Calu3 (cell line): ENCODE measurements around the gene SCO2. TPM values are rescaled to one million over a fixed set of nuclear protein-coding genes. Genes with fewer than 3 reads are reported as not detected.

Experiments
- BruUV-seq: library from RNA; stranded (reverse); fragments of 400-500 nt; replicated peaks from 2 replicates; lab custom pipeline; 2021; lab: Mats Ljungman, UMichigan
- CTCF ChIA-PET: fragments of 300-600 bp; sonication (Branson Sonifier 250); formaldehyde crosslinking; loops from one replicate; lab custom pipeline; 2022; ENCODE audit warnings: antibody characterized with exemption; lab: Charles Lee
- DNase-seq: peaks from one replicate; pipeline ENCODE4 v3.0.0; 2022
- H3K27ac Mint-ChIP-seq: one replicate; pipeline ENCODE4 v1.8.0; 2022; ENCODE audit warnings: mixed read lengths; ENCODE audit not compliant: unreplicated experiment
- H3K27me3 Mint-ChIP-seq: one replicate; pipeline ENCODE4 v1.8.0; 2022; ENCODE audit warnings: mixed read lengths; ENCODE audit not compliant: unreplicated experiment
- H3K36me3 Mint-ChIP-seq: one replicate; pipeline ENCODE4 v1.8.0; 2022; ENCODE audit warnings: mild to moderate bottlenecking, moderate library complexity, mixed read lengths; ENCODE audit not compliant: insufficient read depth, unreplicated experiment
- H3K4me1 Mint-ChIP-seq: one replicate; pipeline ENCODE4 v1.8.0; 2022; ENCODE audit warnings: mild to moderate bottlenecking, low read depth, mixed read lengths; ENCODE audit not compliant: unreplicated experiment
- H3K4me3 Mint-ChIP-seq: one replicate; pipeline ENCODE4 v1.8.0; 2022; ENCODE audit warnings: mild to moderate bottlenecking, low read depth, moderate library complexity, mixed read lengths; ENCODE audit not compliant: unreplicated experiment
- H3K9me3 Mint-ChIP-seq: one replicate; pipeline ENCODE4 v1.8.0; 2022; ENCODE audit warnings: low read depth, mixed read lengths; ENCODE audit not compliant: unreplicated experiment
- CTCF ChIP-seq: fragments of 200-600 bp; IDR thresholded peaks from one replicate; pipeline ENCODE4 v1.8.0; 2022; ENCODE audit warnings: antibody characterized with exemption; ENCODE audit not compliant: unreplicated experiment
- intact Hi-C: fragments of 100-400 bp; cut with micrococcal nuclease; formaldehyde crosslinking; loops from one replicate; pipeline ENCODE4 v1.10.0; 2022; ENCODE audit not compliant: unreplicated experiment
- total RNA-seq: library from RNA; stranded (reverse); gene quantifications from 2 replicates; pipeline ENCODE4 v1.2.3, GENCODE V29; 2022

The SCO2 gene
- total RNA-seq, 1 experiment from 2014 or later: 3.6 TPM

GRCh38 chr22:50477923-50478322 is 47.5 kb downstream of the SCO2 start:
- Mint-ChIP-seq H3K36me3 (peaks cover 46% of the 10 kb centered on the region), H3K4me3 (no peak overlapping the region), H3K4me1 (peaks cover 12% of the 10 kb centered on the region), H3K9me3 (no peaks in the 10 kb centered on the region), H3K27me3 (peaks cover 15% of the 10 kb centered on the region), H3K27ac (no peak overlapping the region)
- CTCF ChIA-PET: no interaction called here
- no peak for TF ChIP-seq CTCF
- no peak for DNase-seq
- intact Hi-C loops: no loop called here
- BruUV-seq: no TSS peak

- no peak overlapping the region for H3K27ac Mint-ChIP-seq
- CTCF ChIA-PET: interaction anchor here (1.3 kb wide), 1 partner anchor 31 kb away, joined by 4 read pairs; the partner anchor contains the start of genes LMF2 and NCAPH2
- no peak for DNase-seq
Measured at GRCh38 chr22:50476868-50477267, 48.5 kb downstream of the SCO2 start.

GRCh38 chr22:50475652-50476002 is 49.8 kb downstream of the SCO2 start:
- H3K27me3 Mint-ChIP-seq: peaks cover 15% of the 10 kb centered on the region
- DNase-seq: no peak
- intact Hi-C loops: no loop called here
- peak overlapping the region; percentile 27 for H3K27ac Mint-ChIP-seq
- no TSS peak for BruUV-seq
- no peak for TF ChIP-seq CTCF
- H3K4me3 Mint-ChIP-seq: peak overlapping the region; percentile 85
- H3K4me1 Mint-ChIP-seq: peaks cover 35% of the 10 kb centered on the region
- peaks cover 49% of the 10 kb centered on the region for H3K36me3 Mint-ChIP-seq
- CTCF ChIA-PET: no interaction called here
- no peaks in the 10 kb centered on the region for H3K9me3 Mint-ChIP-seq

More at GRCh38 chr22:50476868-50477267, 48.5 kb downstream of the SCO2 start:
- Mint-ChIP-seq H3K36me3 (peaks cover 45% of the 10 kb centered on the region), H3K9me3 (no peaks in the 10 kb centered on the region), H3K4me3 (peak overlapping the region; percentile 4), H3K4me1 (peaks cover 23% of the 10 kb centered on the region), H3K27me3 (peaks cover 15% of the 10 kb centered on the region)
- intact Hi-C loops: no loop called here
- BruUV-seq: no TSS peak
- no peak for TF ChIP-seq CTCF

- BruUV-seq: no TSS peak
- CTCF ChIA-PET: no interaction called here
- intact Hi-C loops: no loop called here
- peaks cover 51% of the 10 kb centered on the region for H3K36me3 Mint-ChIP-seq
- peak within 1 kb of the TSS; percentile 57 for H3K27ac Mint-ChIP-seq
- peaks cover 42% of the 10 kb centered on the region for H3K4me1 Mint-ChIP-seq
- TF ChIP-seq CTCF: no peak
- H3K9me3 Mint-ChIP-seq: no peaks in the 10 kb centered on the region
- H3K27me3 Mint-ChIP-seq: peaks cover 10% of the 10 kb centered on the region
- DNase-seq: peak; percentile 95
- peak within 1 kb of the TSS; percentile 85 for H3K4me3 Mint-ChIP-seq
Measured at GRCh38 chr22:50474710-50475651, 50.4 kb downstream of the SCO2 start, which contains the start of gene SBF1. Gene SBF1, minus strand, starts transcription at chr22:50475035. Its CDS starts 195 bp downstream, at chr22:50474840.
